Transverse colon (tissue), 4 donors: ENCODE results near the gene SMAD6.
"Not testable (repeated sequence)": the region's sequence is repeated elsewhere in the genome, so short reads cannot be mapped to it uniquely, and the experiment has no call there.

Experiments used
- CTCF ChIP-seq, 5 experiments: fragments of 200-600 bp in 3 of 5; fragments of 450-650 bp in 2 of 5; sonication (generic) in 3 of 5; IDR thresholded peaks; 1 replicate in 2 of 5; 2 replicates in 3 of 5; pipeline ENCODE4 v1.5.1; 2016 to 2017; ENCODE audit warnings: antibody characterized with exemption in 5 of 5, inconsistent platforms in 3 of 5, mild to moderate bottlenecking in 2 of 5, moderate library complexity in 1 of 5
- POLR2A ChIP-seq: fragments of 450-650 bp; IDR thresholded peaks from one replicate; pipeline ENCODE4 v1.6.1; 2016; ENCODE audit warnings: antibody characterized with exemption, mild to moderate bottlenecking, moderate library complexity
- POLR2AphosphoS5 ChIP-seq, 3 donors: sonication (generic); formaldehyde crosslinking; IDR thresholded peaks; one replicate each; pipeline ENCODE4 v1.6.1; 2016; ENCODE audit warnings: antibody characterized with exemption in 3 of 3

- not testable (repeated sequence) for TF ChIP-seq CTCF (IDR thresholded peaks at IDR 0.05); POLR2A; POLR2AphosphoS5 (IDR thresholded peaks at IDR 0.05)
These were observed 11.1 kb upstream of the SMAD6 start for GRCh38 chr15:66690912-66691311.
